ENCODE results near the gene GRK5. TPM values are rescaled to one million over a fixed set of nuclear protein-coding genes. Genes with fewer than 3 reads are reported as not detected.

GRK5 gene
- total and polyA plus RNA-seq, 8 donors, result 34.6 to 60.8 (median 54.5) TPM

DNA sequence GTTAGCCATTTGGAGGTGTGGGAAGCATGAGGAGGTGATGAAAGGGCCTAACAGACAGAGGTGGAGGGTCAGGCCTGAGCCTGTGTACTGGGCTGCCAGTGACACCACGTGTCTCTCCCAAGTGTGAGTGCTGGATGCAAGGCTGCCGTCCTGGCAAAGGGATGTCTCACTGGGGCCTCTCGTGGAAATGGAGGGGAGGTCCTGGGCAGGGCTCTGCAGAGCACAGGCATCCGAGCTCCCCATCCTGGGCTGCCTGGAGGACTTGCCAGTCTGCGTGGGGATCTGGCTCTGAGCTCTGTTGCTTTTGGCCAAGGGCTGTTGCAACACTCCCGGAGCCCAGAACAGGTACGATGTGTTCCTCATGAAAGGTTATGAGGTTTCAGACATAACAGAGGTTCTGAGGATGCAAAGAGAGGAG, 77.3 kb downstream of the GRK5 start:
- TF ChIP-seq, protein P1, sequence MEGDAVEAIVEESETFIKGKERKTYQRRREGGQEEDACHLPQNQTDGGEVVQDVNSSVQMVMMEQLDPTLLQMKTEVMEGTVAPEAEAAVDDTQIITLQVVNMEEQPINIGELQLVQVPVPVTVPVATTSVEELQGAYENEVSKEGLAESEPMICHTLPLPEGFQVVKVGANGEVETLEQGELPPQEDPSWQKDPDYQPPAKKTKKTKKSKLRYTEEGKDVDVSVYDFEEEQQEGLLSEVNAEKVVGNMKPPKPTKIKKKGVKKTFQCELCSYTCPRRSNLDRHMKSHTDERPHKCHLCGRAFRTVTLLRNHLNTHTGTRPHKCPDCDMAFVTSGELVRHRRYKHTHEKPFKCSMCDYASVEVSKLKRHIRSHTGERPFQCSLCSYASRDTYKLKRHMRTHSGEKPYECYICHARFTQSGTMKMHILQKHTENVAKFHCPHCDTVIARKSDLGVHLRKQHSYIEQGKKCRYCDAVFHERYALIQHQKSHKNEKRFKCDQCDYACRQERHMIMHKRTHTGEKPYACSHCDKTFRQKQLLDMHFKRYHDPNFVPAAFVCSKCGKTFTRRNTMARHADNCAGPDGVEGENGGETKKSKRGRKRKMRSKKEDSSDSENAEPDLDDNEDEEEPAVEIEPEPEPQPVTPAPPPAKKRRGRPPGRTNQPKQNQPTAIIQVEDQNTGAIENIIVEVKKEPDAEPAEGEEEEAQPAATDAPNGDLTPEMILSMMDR (IDR thresholded peaks at IDR 0.05), result no peak
- no peaks in the 10 kb centered on the region for H3K27me3 ChIP-seq
- peaks cover 25 to 82% of the 10 kb centered on the region in 2 donors for H3K4me1 ChIP-seq
- no peaks in the 10 kb centered on the region for H3K36me3 ChIP-seq
- H3K27ac ChIP-seq, result no peak overlapping the region
- DNase-seq (no peak), ATAC-seq (no peak)
- no peak overlapping the region for H3K4me3 ChIP-seq
- intact Hi-C loops (cut with DNase I), result loop anchor here in 1 of 2 donors (10.0 kb wide), 1 partner anchor 80 kb away; the partner anchor contains the start of gene GRK5
- no peaks in the 10 kb centered on the region for H3K9me3 ChIP-seq

GRCh38 chr10:119285495-119286267, 78.3 kb downstream of the GRK5 start:
- H3K4me3 ChIP-seq, result no peak overlapping the region
- peak overlapping the region in 1 of 2 donors; percentile 30 for H3K27ac ChIP-seq
- no peaks in the 10 kb centered on the region for H3K9me3 ChIP-seq
- peaks cover 25 to 81% of the 10 kb centered on the region in 2 donors for H3K4me1 ChIP-seq
- DNase-seq, result no peak
- H3K36me3 ChIP-seq, result no peaks in the 10 kb centered on the region
- intact Hi-C loops (cut with DNase I), result loop anchor here in 1 of 2 donors (10.0 kb wide), 1 partner anchor 81 kb away; the partner anchor contains the start of gene GRK5
- no peak for ATAC-seq
- TF ChIP-seq, protein P1 (IDR thresholded peaks at IDR 0.05), result no peak
- no peaks in the 10 kb centered on the region for H3K27me3 ChIP-seq

DNA sequence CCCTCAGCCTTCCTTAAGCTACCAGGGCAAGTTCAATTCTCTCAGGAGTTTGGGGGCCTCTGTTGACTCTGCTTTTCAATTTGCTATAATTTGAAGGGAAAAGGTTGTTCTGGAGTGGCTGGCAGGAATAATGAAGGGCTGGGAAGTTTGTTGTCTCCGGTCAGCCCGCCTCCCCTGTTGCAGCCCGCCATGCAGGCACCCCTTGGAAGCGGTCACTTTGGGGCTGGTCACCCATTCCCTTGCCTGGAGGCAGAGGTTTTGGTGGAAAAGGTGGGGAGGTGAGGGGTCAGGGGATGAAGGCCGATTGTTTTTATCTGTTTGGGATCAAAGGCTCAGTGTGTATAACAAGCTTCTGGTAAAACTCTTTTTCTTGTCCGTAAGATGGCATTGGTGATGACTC, 79.1 kb downstream of the GRK5 start:
- no peak overlapping the region for H3K4me3 ChIP-seq
- H3K9me3 ChIP-seq, result no peaks in the 10 kb centered on the region
- H3K4me1 ChIP-seq, result peaks cover 21 to 77% of the 10 kb centered on the region in 2 donors
- no peaks in the 10 kb centered on the region for H3K27me3 ChIP-seq
- TF ChIP-seq, protein P1 (IDR thresholded peaks at IDR 0.05), result no peak
- H3K27ac ChIP-seq, result peak overlapping the region in 1 of 2 donors; percentile 30
- DNase-seq (no peak), ATAC-seq (no peak)
- intact Hi-C loops (cut with DNase I), result loop anchor here in 1 of 2 donors (10.0 kb wide), 1 partner anchor 82 kb away; the partner anchor contains the start of gene GRK5
- H3K36me3 ChIP-seq, result no peaks in the 10 kb centered on the region

- Histone ChIP-seq H3K27ac (peak overlapping the region in 1 of 2 donors; percentile 30), H3K36me3 (no peaks in the 10 kb centered on the region), H3K9me3 (no peaks in the 10 kb centered on the region), H3K4me1 (peaks cover 19 to 72% of the 10 kb centered on the region in 2 donors), H3K4me3 (no peak overlapping the region), H3K27me3 (no peaks in the 10 kb centered on the region)
- intact Hi-C loops (cut with DNase I), result loop anchor here in 1 of 2 donors (10.0 kb wide), 1 partner anchor 82 kb away; the partner anchor contains the start of gene GRK5
- DNase-seq (no peak), ATAC-seq (no peak)
- TF ChIP-seq, protein P1 (IDR thresholded peaks at IDR 0.05), result no peak
Observed at GRCh38 chr10:119286983-119287633, 79.7 kb downstream of the GRK5 start.

DNA sequence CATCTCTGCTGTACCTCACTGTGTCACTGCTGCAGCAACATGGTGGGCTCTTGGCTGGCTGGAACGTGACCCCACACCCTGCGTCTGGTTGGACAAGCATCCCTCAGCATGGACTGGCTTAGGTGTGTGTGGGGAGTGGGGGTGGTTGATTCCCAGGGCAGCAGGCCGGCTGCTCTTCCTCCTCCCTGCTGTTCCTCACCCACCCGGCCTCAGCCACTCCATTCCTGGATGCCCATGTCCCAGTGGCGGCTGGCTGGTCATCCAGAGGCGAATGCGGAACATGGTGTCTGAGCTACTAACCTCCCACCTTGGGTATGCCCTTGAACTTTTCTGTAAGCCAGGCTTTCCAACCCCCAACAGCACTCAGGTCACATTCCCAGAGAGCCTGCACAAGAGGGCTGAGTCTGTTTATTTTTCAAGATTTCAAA, 81.2 kb downstream of the GRK5 start:
- H3K27ac ChIP-seq, result peak overlapping the region; percentile 35 to 47
- H3K4me1 ChIP-seq, result peaks cover 19 to 66% of the 10 kb centered on the region in 2 donors
- DNase-seq, result no peak

More for the DNA sequence above, 81.2 kb downstream of the GRK5 start:
- ATAC-seq, result peak; percentile 39
- Histone ChIP-seq H3K9me3 (no peaks in the 10 kb centered on the region), H3K36me3 (no peaks in the 10 kb centered on the region), H3K27me3 (no peaks in the 10 kb centered on the region), H3K4me3 (no peak overlapping the region)
- intact Hi-C loops (cut with DNase I), result loop anchor here in 1 of 2 donors (10.0 kb wide), 1 partner anchor 84 kb away; the partner anchor contains the start of gene GRK5
- TF ChIP-seq, protein P1 (IDR thresholded peaks at IDR 0.05), result no peak

All from left lung (tissue), 10 donors.